H9 (cell line): ENCODE measurements around the gene ASB18. TPM values are rescaled to one million over a fixed set of nuclear protein-coding genes. Genes with fewer than 3 reads are reported as not detected.

Experiments
- DNase-seq: peaks from one replicate; pipeline ENCODE4 v3.0.0-alpha.2; 2017
- H2AFZ ChIP-seq: one replicate; pipeline ENCODE4 v1.6.1; 2013; ENCODE audit warnings: mild to moderate bottlenecking, low read length, control low read depth, moderate library complexity
- H2AK5ac ChIP-seq: 2 replicates; pipeline ENCODE4 v1.6.1; 2013; ENCODE audit warnings: low read length, control low read depth, mixed read lengths; ENCODE audit not compliant: insufficient read length
- H2BK120ac ChIP-seq: one replicate; pipeline ENCODE4 v1.6.1; 2013; ENCODE audit warnings: low read depth, mild to moderate bottlenecking, low read length, control low read depth, inconsistent platforms; ENCODE audit not compliant: poor library complexity, severe bottlenecking
- H2BK12ac ChIP-seq: 2 replicates; pipeline ENCODE4 v1.6.1; 2013; ENCODE audit warnings: low read length, control low read depth, mixed read lengths, low read depth; ENCODE audit not compliant: insufficient read length
- H2BK15ac ChIP-seq: 2 replicates; pipeline ENCODE4 v1.6.1; 2013; ENCODE audit warnings: low read depth, low read length, control low read depth
- H2BK20ac ChIP-seq: one replicate; pipeline ENCODE4 v1.6.1; 2013; ENCODE audit warnings: low read depth, mild to moderate bottlenecking, low read length, control low read depth, inconsistent platforms; ENCODE audit not compliant: poor library complexity, severe bottlenecking
- H2BK5ac ChIP-seq: 2 replicates; pipeline ENCODE4 v1.6.1; 2013; ENCODE audit warnings: low read length, control low read depth, mixed read lengths; ENCODE audit not compliant: insufficient read length
- H3K14ac ChIP-seq: 2 replicates; pipeline ENCODE4 v1.6.1; 2013; ENCODE audit warnings: low read length, control low read depth; ENCODE audit not compliant: insufficient read depth
- H3K18ac ChIP-seq: 2 replicates; pipeline ENCODE4 v1.6.1; 2013; ENCODE audit warnings: low read depth, mild to moderate bottlenecking, mixed read lengths, low read length, control low read depth; ENCODE audit not compliant: insufficient read length
- H3K23ac ChIP-seq: 2 replicates; pipeline ENCODE4 v1.6.1; 2013; ENCODE audit warnings: low read length, control low read depth, mixed read lengths, low read depth; ENCODE audit not compliant: insufficient read length
- H3K23me2 ChIP-seq: 2 replicates; pipeline ENCODE4 v1.6.1; 2013; ENCODE audit warnings: low read depth, mild to moderate bottlenecking, mixed read lengths, low read length, control low read depth; ENCODE audit not compliant: insufficient read length, poor library complexity, severe bottlenecking
- H3K27ac ChIP-seq: 2 replicates; pipeline ENCODE4 v1.5.1; 2013; ENCODE audit warnings: low read length, control low read depth, mixed read lengths, low read depth; ENCODE audit not compliant: insufficient read length
- H3K27me3 ChIP-seq: 2 replicates; pipeline ENCODE4 v1.6.1; 2013; ENCODE audit warnings: low read length, control low read depth, inconsistent platforms; ENCODE audit not compliant: insufficient read depth
- H3K4ac ChIP-seq: 2 replicates; pipeline ENCODE4 v1.6.1; 2013; ENCODE audit warnings: low read depth, mild to moderate bottlenecking, control low read depth, inconsistent platforms, low read length, moderate library complexity
- H3K4me1 ChIP-seq: 2 replicates; pipeline ENCODE4 v1.6.1; 2013; ENCODE audit warnings: low read length, control low read depth, inconsistent platforms; ENCODE audit not compliant: insufficient read depth
- H3K4me2 ChIP-seq: 2 replicates; pipeline ENCODE4 v1.6.1; 2013; ENCODE audit warnings: low read length, control low read depth, mixed read lengths; ENCODE audit not compliant: insufficient read length, insufficient read depth
- H3K56ac ChIP-seq: 2 replicates; pipeline ENCODE4 v1.6.1; 2013; ENCODE audit warnings: low read depth, mild to moderate bottlenecking, mixed read lengths, low read length, control low read depth; ENCODE audit not compliant: insufficient read length
- H3K79me1 ChIP-seq: 2 replicates; pipeline ENCODE4 v1.6.1; 2013; ENCODE audit warnings: low read depth, mild to moderate bottlenecking, moderate library complexity, low read length, control low read depth, inconsistent platforms; ENCODE audit not compliant: insufficient read depth, poor library complexity, severe bottlenecking
- H3K79me2 ChIP-seq: 2 replicates; pipeline ENCODE4 v1.6.1; 2013; ENCODE audit warnings: low read length, control low read depth, inconsistent platforms; ENCODE audit not compliant: insufficient read depth
- H3K9ac ChIP-seq: 2 replicates; pipeline ENCODE4 v1.6.1; 2013; ENCODE audit warnings: low read length, control low read depth, mixed read lengths; ENCODE audit not compliant: insufficient read length; ENCODE audit errors: extremely low read depth
- H3K9me3 ChIP-seq: one replicate; pipeline ENCODE4 v1.6.1; 2013; ENCODE audit warnings: low read depth, low read length, inconsistent platforms; ENCODE audit not compliant: control insufficient read depth
- H3T11ph ChIP-seq: one replicate; pipeline ENCODE4 v1.6.1; 2013; ENCODE audit warnings: mild to moderate bottlenecking, low read length, control low read depth, inconsistent platforms
- H4K20me1 ChIP-seq: one replicate; pipeline ENCODE4 v1.6.1; 2013; ENCODE audit not compliant: control insufficient read depth, insufficient read length, insufficient read depth
- H4K5ac ChIP-seq: 2 replicates; pipeline ENCODE4 v1.6.1; 2013; ENCODE audit warnings: low read depth, mild to moderate bottlenecking, mixed read lengths, low read length, control low read depth; ENCODE audit not compliant: insufficient read length
- H4K8ac ChIP-seq: replicated peaks from 2 replicates; pipeline ENCODE4 v1.6.1; 2013; ENCODE audit warnings: low read length, control low read depth, mixed read lengths, low read depth; ENCODE audit not compliant: insufficient read length
- H4K91ac ChIP-seq: 2 replicates; pipeline ENCODE4 v1.6.1; 2013; ENCODE audit warnings: low read depth, mild to moderate bottlenecking, moderate library complexity, mixed read lengths, low read length, control low read depth; ENCODE audit not compliant: insufficient read length
- H3K27ac Mint-ChIP-seq, 3 experiments: 2 replicates in 2 of 3; 3 replicates in 1 of 3; pipeline ENCODE4 v1.8.0; 2020 to 2021; ENCODE audit warnings: mixed read lengths in 3 of 3, mild to moderate bottlenecking in 1 of 3, moderate library complexity in 1 of 3
- H3K27me3 Mint-ChIP-seq: 2 replicates; pipeline ENCODE4 v1.8.0; 2021; ENCODE audit warnings: low read depth, mild to moderate bottlenecking, moderate library complexity, mixed read lengths
- H3K36me3 Mint-ChIP-seq, 3 experiments: 2 replicates in 2 of 3; 3 replicates in 1 of 3; pipeline ENCODE4 v1.8.0; 2020 to 2021; ENCODE audit warnings: low read depth in 3 of 3, mixed read lengths in 3 of 3; ENCODE audit not compliant: insufficient read depth in 1 of 3
- H3K4me1 Mint-ChIP-seq, 2 experiments: 2 replicates each; pipeline ENCODE4 v1.8.0; 2020; ENCODE audit warnings: mixed read lengths in 2 of 2
- H3K4me3 Mint-ChIP-seq, 2 experiments: 2 replicates in 1 of 2; 3 replicates in 1 of 2; pipeline ENCODE4 v1.8.0; 2020 to 2021; ENCODE audit warnings: mild to moderate bottlenecking in 2 of 2, mixed read lengths in 2 of 2, moderate library complexity in 1 of 2
- H3K9me3 Mint-ChIP-seq, 2 experiments: 2 replicates in 1 of 2; 3 replicates in 1 of 2; pipeline ENCODE4 v1.8.0; 2020; ENCODE audit warnings: mild to moderate bottlenecking in 2 of 2, mixed read lengths in 2 of 2, moderate library complexity in 1 of 2
- CTCF ChIP-seq: fragments of 200-600 bp; sonication (generic); conservative IDR thresholded peaks from 3 replicates; pipeline ENCODE4 v1.8.0; 2021; ENCODE audit warnings: antibody characterized with exemption, mild to moderate bottlenecking
- WGBS: extraction: QIAGEN DNeasy Blood & Tissue Kit; methylation state at CpG from one replicate; pipeline ENCODE4 v1.1.7; 2013; ENCODE audit warnings: missing lambda C conversion rate, low lambda C conversion rate, mixed read lengths; ENCODE audit not compliant: insufficient read length; ENCODE audit errors: extremely low coverage; 5-methylcytosine and 5-hydroxymethylcytosine counted together
- total RNA-seq: library from RNA; stranded (reverse); gene quantifications from 2 replicates; pipeline ENCODE4 v1.2.1, GENCODE V29; 2021

The ASB18 gene
- total RNA-seq, 1 experiment from 2014 or later: not detected

GRCh38 chr2:236303935-236304334, 39.7 kb upstream of the ASB18 start:
- Histone ChIP-seq H4K8ac (no peak overlapping the region), H4K20me1 (no peaks in the 10 kb centered on the region), H3K18ac (no peak overlapping the region), H2AK5ac (no peak overlapping the region), H3K79me1 (no peaks in the 10 kb centered on the region), H3K9me3 (no peaks in the 10 kb centered on the region), H3K4me2 (no peak overlapping the region), H4K5ac (no peak overlapping the region), H2BK15ac (no peak overlapping the region), H3T11ph (no peak overlapping the region), H2BK20ac (no peak overlapping the region), H2BK12ac (no peak overlapping the region), H3K9ac (no peak overlapping the region), H3K4me1 (peaks cover 10% of the 10 kb centered on the region; the same call in 1 of the 2 replicates), H3K23ac (no peak overlapping the region), H3K4ac (no peak overlapping the region), H3K27ac (no peak overlapping the region), H3K23me2 (no peaks in the 10 kb centered on the region), H3K56ac (no peak overlapping the region), H2AFZ (no peak overlapping the region), H4K91ac (no peak overlapping the region), H3K14ac (no peak overlapping the region), H2BK5ac (no peak overlapping the region), H3K27me3 (no peaks in the 10 kb centered on the region), H2BK120ac (no peak overlapping the region), H3K79me2 (no peaks in the 10 kb centered on the region)
- H3K4me1 Mint-ChIP-seq: peaks cover 13 to 14% of the 10 kb centered on the region in 2 experiments
- no peak overlapping the region for H3K4me3 Mint-ChIP-seq
- no peaks in the 10 kb centered on the region for H3K9me3 Mint-ChIP-seq
- H3K27ac Mint-ChIP-seq: no peak overlapping the region
- no CpG with 5 or more reads among the region's 2 CpGs for WGBS
- no peaks in the 10 kb centered on the region for H3K36me3 Mint-ChIP-seq
- H3K27me3 Mint-ChIP-seq: peaks cover 2% of the 10 kb centered on the region
- DNase-seq: no peak
- no peak for TF ChIP-seq CTCF
